ENCODE results near the gene SPEG. TPM values are rescaled to one million over a fixed set of nuclear protein-coding genes. Genes with fewer than 3 reads are reported as not detected.
A peak's percentile ranks its signal among the peaks of the same experiment; 100 is the strongest.

Gene SPEG
- total RNA-seq, 1 experiment from 2014 or later = 30.7 TPM

GRCh38 chr2:219467736-219468075 is 33.1 kb downstream of the SPEG start:
- H2AFZ ChIP-seq (ENCODE audit: low read length) = no peak overlapping the region
- H4K20me1 ChIP-seq (ENCODE audit: low read length) = no peaks in the 10 kb centered on the region
- CTCF ChIA-PET = no interaction called here
- peak; percentile 60 for ATAC-seq
- DNase-seq = no peak
- H3K4me1 ChIP-seq (ENCODE audit: insufficient read depth, low read length) = peaks cover 15% of the 10 kb centered on the region; the same call in 1 of the 2 replicates
- no peaks in the 10 kb centered on the region for H3F3A ChIP-seq (ENCODE audit: low read length, unreplicated experiment)
- no TSS peak for BruUV-seq (replicated peaks)
- H3K36me3 ChIP-seq (ENCODE audit: low read depth, low read length) = peaks cover 3% of the 10 kb centered on the region; the same call in 1 of the 2 replicates
- H3K9ac ChIP-seq (ENCODE audit: low read length) = no peak overlapping the region
- no peaks in the 10 kb centered on the region for H3K79me2 ChIP-seq (ENCODE audit: low read length)
- H3K4me2 ChIP-seq (ENCODE audit: low read length) = no peak overlapping the region
- no peak for TF ChIP-seq EZH2 (IDR thresholded peaks at IDR 0.05; ENCODE audit: low read length, unreplicated experiment)
- TF ChIP-seq CTCF (conservative IDR thresholded peaks at IDR 0.05; ENCODE audit: low read depth, low read length) = no peak
- TF ChIP-seq EZH2phosphoT487 (IDR thresholded peaks at IDR 0.05; ENCODE audit: borderline replicate concordance, low read length) = no peak
- no peaks in the 10 kb centered on the region for H3K9me3 ChIP-seq (ENCODE audit: low read length)
- no peaks in the 10 kb centered on the region for H3K9me2 ChIP-seq (replicated peaks; ENCODE audit: low read length)
- intact Hi-C loops (cut with micrococcal nuclease) = no loop called here
- no peak overlapping the region for H3K27ac ChIP-seq (ENCODE audit: low read length)
- no peak overlapping the region for H3K4me3 ChIP-seq (ENCODE audit: low read length)
- H3K27me3 ChIP-seq (ENCODE audit: low read length) = no peaks in the 10 kb centered on the region
- POLR2A ChIA-PET (ENCODE audit: unreplicated experiment) = interaction anchor here (0.6 kb wide), 1 partner anchor 42 kb away, joined by 3 read pairs; no protein-coding TSS in a partner anchor

GRCh38 chr2:219468410-219469185 is 34.0 kb downstream of the SPEG start:
- ATAC-seq (no peak), DNase-seq (no peak)
- H3K27ac ChIP-seq (ENCODE audit: low read length) = no peak overlapping the region
- H3K9me3 ChIP-seq (ENCODE audit: low read length) = no peaks in the 10 kb centered on the region
- no peaks in the 10 kb centered on the region for H3K9me2 ChIP-seq (replicated peaks; ENCODE audit: low read length)
- CTCF ChIA-PET = no interaction called here
- H2AFZ ChIP-seq (ENCODE audit: low read length) = no peak overlapping the region
- no TSS peak for BruUV-seq (replicated peaks)
- H3K4me3 ChIP-seq (ENCODE audit: low read length) = no peak overlapping the region
- H3K9ac ChIP-seq (ENCODE audit: low read length) = no peak overlapping the region
- no peak overlapping the region for H3K4me2 ChIP-seq (ENCODE audit: low read length)
- POLR2A ChIA-PET (ENCODE audit: unreplicated experiment) = no interaction called here
- no peaks in the 10 kb centered on the region for H4K20me1 ChIP-seq (ENCODE audit: low read length)
- H3K36me3 ChIP-seq (ENCODE audit: low read depth, low read length) = peaks cover 3% of the 10 kb centered on the region; the same call in 1 of the 2 replicates
- no peaks in the 10 kb centered on the region for H3K27me3 ChIP-seq (ENCODE audit: low read length)
- H3K79me2 ChIP-seq (ENCODE audit: low read length) = no peaks in the 10 kb centered on the region
- peaks cover 15% of the 10 kb centered on the region; the same call in 1 of the 2 replicates for H3K4me1 ChIP-seq (ENCODE audit: insufficient read depth, low read length)
- no peak for TF ChIP-seq EZH2 (IDR thresholded peaks at IDR 0.05; ENCODE audit: low read length, unreplicated experiment)
- no peak for TF ChIP-seq CTCF (conservative IDR thresholded peaks at IDR 0.05; ENCODE audit: low read depth, low read length)
- TF ChIP-seq EZH2phosphoT487 (IDR thresholded peaks at IDR 0.05; ENCODE audit: borderline replicate concordance, low read length) = no peak
- intact Hi-C loops (cut with micrococcal nuclease) = no loop called here
- no peaks in the 10 kb centered on the region for H3F3A ChIP-seq (ENCODE audit: low read length, unreplicated experiment)

GRCh38 chr2:219469186-219469724 is 34.6 kb downstream of the SPEG start:
- no peaks in the 10 kb centered on the region for H3F3A ChIP-seq (ENCODE audit: low read length, unreplicated experiment)
- H3K27me3 ChIP-seq (ENCODE audit: low read length) = no peaks in the 10 kb centered on the region
- BruUV-seq (replicated peaks) = no TSS peak
- no peak overlapping the region for H3K4me3 ChIP-seq (ENCODE audit: low read length)
- peaks cover 15% of the 10 kb centered on the region; the same call in 1 of the 2 replicates for H3K4me1 ChIP-seq (ENCODE audit: insufficient read depth, low read length)
- TF ChIP-seq EZH2 (IDR thresholded peaks at IDR 0.05; ENCODE audit: low read length, unreplicated experiment) = no peak
- TF ChIP-seq EZH2phosphoT487 (IDR thresholded peaks at IDR 0.05; ENCODE audit: borderline replicate concordance, low read length) = no peak
- no peak for TF ChIP-seq CTCF (conservative IDR thresholded peaks at IDR 0.05; ENCODE audit: low read depth, low read length)
- peak; percentile 50 for DNase-seq
- H4K20me1 ChIP-seq (ENCODE audit: low read length) = no peaks in the 10 kb centered on the region
- no peaks in the 10 kb centered on the region for H3K79me2 ChIP-seq (ENCODE audit: low read length)
- peaks cover 2% of the 10 kb centered on the region; the same call in 1 of the 2 replicates for H3K36me3 ChIP-seq (ENCODE audit: low read depth, low read length)
- H3K9me3 ChIP-seq (ENCODE audit: low read length) = no peaks in the 10 kb centered on the region
- ChIA-PET CTCF (no interaction called here), POLR2A (ENCODE audit: unreplicated experiment) (no interaction called here)
- H3K4me2 ChIP-seq (ENCODE audit: low read length) = no peak overlapping the region
- intact Hi-C loops (cut with micrococcal nuclease) = no loop called here
- no peak overlapping the region for H2AFZ ChIP-seq (ENCODE audit: low read length)
- no peak overlapping the region for H3K9ac ChIP-seq (ENCODE audit: low read length)
- H3K9me2 ChIP-seq (replicated peaks; ENCODE audit: low read length) = no peaks in the 10 kb centered on the region
- no peak overlapping the region for H3K27ac ChIP-seq (ENCODE audit: low read length)
- ATAC-seq = peak; percentile 84

Measured in PC-3 (cell line).